DOHH2 (cell line): ENCODE measurements around the gene SOWAHB.

ENCODE experiments used
- H3F3A ChIP-seq: fragments of 200-600 bp; sonication (generic), shearing (Covaris generic); 2 replicates; pipeline ENCODE4 v1.6.0; 2016; ENCODE audit warnings: antibody characterized with exemption, mild to moderate bottlenecking; ENCODE audit not compliant: control insufficient read depth, insufficient read depth
- H3K27ac ChIP-seq: fragments of 200-600 bp; sonication (generic); 2 replicates; pipeline ENCODE4 v1.5.1; 2014; ENCODE audit warnings: low read depth, mild to moderate bottlenecking, low read length, moderate library complexity
- H3K27me3 ChIP-seq: fragments of 200-600 bp; sonication (generic); 2 replicates; pipeline ENCODE4 v1.6.1; 2014; ENCODE audit warnings: mild to moderate bottlenecking, low read length, mixed read lengths; ENCODE audit not compliant: control insufficient read depth
- H3K36me3 ChIP-seq: fragments of 200-600 bp; sonication (generic); 2 replicates; pipeline ENCODE4 v1.6.1; 2014; ENCODE audit warnings: mild to moderate bottlenecking, low read length, moderate library complexity, mixed read lengths; ENCODE audit not compliant: control insufficient read depth
- H3K4me1 ChIP-seq: fragments of 200-600 bp; sonication (generic); 2 replicates; pipeline ENCODE4 v1.6.1; 2014; ENCODE audit warnings: mild to moderate bottlenecking, low read length, mixed read lengths; ENCODE audit not compliant: control insufficient read depth
- H3K4me2 ChIP-seq: fragments of 200-600 bp; sonication (generic); 2 replicates; pipeline ENCODE4 v1.6.0; 2014; ENCODE audit warnings: mild to moderate bottlenecking, low read length, moderate library complexity
- H3K4me3 ChIP-seq: fragments of 200-600 bp; sonication (generic); 2 replicates; pipeline ENCODE4 v1.5.1; 2014; ENCODE audit warnings: mild to moderate bottlenecking, low read length, mixed read lengths
- H3K79me2 ChIP-seq: fragments of 200-600 bp; sonication (generic); 2 replicates; pipeline ENCODE4 v1.6.1; 2014; ENCODE audit warnings: mild to moderate bottlenecking, low read length, mixed read lengths; ENCODE audit not compliant: control insufficient read depth
- H3K9me2 ChIP-seq: fragments of 200-600 bp; sonication (generic); replicated peaks from 2 replicates; pipeline ENCODE4 v1.6.1; 2014; ENCODE audit warnings: mild to moderate bottlenecking, low read length, mixed read lengths; ENCODE audit not compliant: control insufficient read depth
- H3K9me3 ChIP-seq: fragments of 200-600 bp; sonication (generic); 2 replicates; pipeline ENCODE4 v1.6.1; 2014; ENCODE audit warnings: antibody characterized with exemption, low read length, mixed read lengths; ENCODE audit not compliant: control insufficient read depth, insufficient read depth
- H4K20me1 ChIP-seq: fragments of 200-600 bp; sonication (generic); 2 replicates; pipeline ENCODE4 v1.6.0; 2014; ENCODE audit warnings: low read depth, mild to moderate bottlenecking, antibody characterized with exemption, low read length, moderate library complexity; ENCODE audit not compliant: control insufficient read depth, insufficient read depth
- EZH2phosphoT487 ChIP-seq: fragments of 200-600 bp; sonication (generic); IDR thresholded peaks from 2 replicates; pipeline ENCODE4 v1.6.1; 2017; ENCODE audit warnings: borderline replicate concordance, mild to moderate bottlenecking, antibody characterized with exemption, low read length, moderate library complexity, mixed read lengths
- TF ChIP-seq, protein P1 (sequence below): fragments of 200-600 bp; sonication (generic); IDR thresholded peaks from one replicate; pipeline ENCODE4 v1.5.1; 2014; ENCODE audit warnings: antibody characterized with exemption, mild to moderate bottlenecking, low read depth, low read length; ENCODE audit not compliant: poor library complexity, severe bottlenecking

Gene SOWAHB

DNA sequence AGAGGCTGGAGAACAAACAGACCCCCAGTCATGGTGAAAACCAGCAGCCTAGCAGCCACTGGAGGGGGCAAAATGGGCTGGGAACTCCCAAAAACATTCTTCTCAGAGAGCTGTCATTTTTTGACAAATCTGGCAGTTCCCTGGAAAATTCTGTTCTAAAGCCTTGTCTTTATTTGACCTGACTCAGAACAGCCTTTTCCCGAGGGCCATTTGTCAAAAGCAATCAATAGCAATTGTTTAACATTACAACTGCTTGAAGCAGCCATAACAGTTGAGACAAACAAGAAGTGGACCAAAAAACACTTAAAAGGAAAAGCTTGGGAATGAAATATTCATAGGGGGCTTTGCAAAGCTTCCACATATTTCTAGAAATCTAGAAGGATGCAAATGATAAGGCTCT lies 39.6 kb downstream of the SOWAHB start:
- Histone ChIP-seq H4K20me1 (no peaks in the 10 kb centered on the region), H3K9me2 (no peaks in the 10 kb centered on the region)

DNA sequence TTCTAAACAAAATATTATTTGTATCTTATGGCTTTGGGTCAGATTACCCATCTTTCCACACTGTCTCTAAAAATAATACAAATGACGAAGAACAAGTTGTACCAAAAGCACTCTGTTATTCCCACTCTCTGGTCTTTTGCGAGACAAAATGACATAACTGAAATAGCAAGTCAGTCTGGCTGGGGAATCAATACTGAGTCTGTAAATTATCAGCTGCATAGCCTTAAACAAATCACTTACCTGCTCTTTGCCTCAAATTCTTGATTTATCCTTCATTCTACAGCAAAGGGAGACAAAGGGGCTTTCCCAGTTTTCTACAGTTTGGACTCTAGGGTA lies 40.9 kb downstream of the SOWAHB start:
- Histone ChIP-seq H3K9me2 (no peaks in the 10 kb centered on the region), H3K4me2 (no peak overlapping the region)

More for the DNA sequence above, 39.6 kb downstream of the SOWAHB start:
- Histone ChIP-seq H3K27me3 (no peaks in the 10 kb centered on the region), H3K36me3 (no peaks in the 10 kb centered on the region), H3K4me1 (no peaks in the 10 kb centered on the region), H3K79me2 (no peaks in the 10 kb centered on the region), H3K4me2 (no peak overlapping the region), H3K9me3 (no peaks in the 10 kb centered on the region), H3K4me3 (no peak overlapping the region), H3K27ac (no peak overlapping the region), H3F3A (no peaks in the 10 kb centered on the region)
- TF ChIP-seq EZH2phosphoT487 = no peak
- TF ChIP-seq, protein P1, sequence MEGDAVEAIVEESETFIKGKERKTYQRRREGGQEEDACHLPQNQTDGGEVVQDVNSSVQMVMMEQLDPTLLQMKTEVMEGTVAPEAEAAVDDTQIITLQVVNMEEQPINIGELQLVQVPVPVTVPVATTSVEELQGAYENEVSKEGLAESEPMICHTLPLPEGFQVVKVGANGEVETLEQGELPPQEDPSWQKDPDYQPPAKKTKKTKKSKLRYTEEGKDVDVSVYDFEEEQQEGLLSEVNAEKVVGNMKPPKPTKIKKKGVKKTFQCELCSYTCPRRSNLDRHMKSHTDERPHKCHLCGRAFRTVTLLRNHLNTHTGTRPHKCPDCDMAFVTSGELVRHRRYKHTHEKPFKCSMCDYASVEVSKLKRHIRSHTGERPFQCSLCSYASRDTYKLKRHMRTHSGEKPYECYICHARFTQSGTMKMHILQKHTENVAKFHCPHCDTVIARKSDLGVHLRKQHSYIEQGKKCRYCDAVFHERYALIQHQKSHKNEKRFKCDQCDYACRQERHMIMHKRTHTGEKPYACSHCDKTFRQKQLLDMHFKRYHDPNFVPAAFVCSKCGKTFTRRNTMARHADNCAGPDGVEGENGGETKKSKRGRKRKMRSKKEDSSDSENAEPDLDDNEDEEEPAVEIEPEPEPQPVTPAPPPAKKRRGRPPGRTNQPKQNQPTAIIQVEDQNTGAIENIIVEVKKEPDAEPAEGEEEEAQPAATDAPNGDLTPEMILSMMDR = no peak

GRCh38 chr4:76856243-76857073 lies 41.5 kb downstream of the SOWAHB start:
- Histone ChIP-seq H3K9me2 (no peaks in the 10 kb centered on the region), H3K4me3 (no peak overlapping the region), H3K79me2 (no peaks in the 10 kb centered on the region), H4K20me1 (no peaks in the 10 kb centered on the region), H3F3A (no peaks in the 10 kb centered on the region), H3K27me3 (no peaks in the 10 kb centered on the region), H3K4me2 (no peak overlapping the region), H3K9me3 (no peaks in the 10 kb centered on the region), H3K27ac (no peak overlapping the region), H3K4me1 (no peaks in the 10 kb centered on the region), H3K36me3 (no peaks in the 10 kb centered on the region)
- no peak for TF ChIP-seq EZH2phosphoT487
- TF ChIP-seq, protein P1 = no peak

More for the DNA sequence above, 40.9 kb downstream of the SOWAHB start:
- Histone ChIP-seq H3K27ac (no peak overlapping the region), H3K4me3 (no peak overlapping the region), H3K79me2 (no peaks in the 10 kb centered on the region), H3F3A (no peaks in the 10 kb centered on the region), H3K9me3 (no peaks in the 10 kb centered on the region), H3K27me3 (no peaks in the 10 kb centered on the region), H3K36me3 (no peaks in the 10 kb centered on the region), H3K4me1 (no peaks in the 10 kb centered on the region), H4K20me1 (no peaks in the 10 kb centered on the region)
- TF ChIP-seq, protein P1 = no peak
- no peak for TF ChIP-seq EZH2phosphoT487
